ENCODE measurements around the gene KLRC1.
A peak's percentile ranks its signal among the peaks of the same experiment; 100 is the strongest.
"Not testable (repeated sequence)": the region's sequence is repeated elsewhere in the genome, so short reads cannot be mapped to it uniquely, and the experiment has no call there.

The KLRC1 gene

DNA sequence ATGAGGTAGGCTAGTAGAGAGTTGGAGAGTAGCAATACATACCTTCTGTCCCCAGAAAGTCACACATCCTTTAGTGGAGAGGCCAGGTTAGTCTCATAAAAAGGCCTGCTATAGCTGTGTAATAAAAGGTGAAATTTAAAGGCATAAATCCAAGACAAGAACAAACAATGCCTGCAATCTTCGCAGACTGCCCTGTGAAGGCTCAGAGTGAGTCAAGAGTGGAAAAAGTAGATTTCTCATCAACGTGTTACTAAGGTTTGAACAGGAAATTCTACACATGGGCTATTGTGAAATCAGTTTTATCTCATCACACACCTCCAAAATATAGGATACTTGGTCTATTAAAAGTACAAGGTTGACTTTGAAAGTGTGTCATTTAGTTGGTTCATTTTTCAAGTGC is at the start of gene KLRC1:
KLRC1 (minus strand) TSS at position 222 of the 400 bp plus-strand sequence. CDS start 2,221 bp downstream, outside the sequence.
- DNase-seq = no peak

- DNase-seq = no peak
Measured at GRCh38 chr12:10501030-10501429, 47.9 kb upstream of the KLRC1 start.

DNA sequence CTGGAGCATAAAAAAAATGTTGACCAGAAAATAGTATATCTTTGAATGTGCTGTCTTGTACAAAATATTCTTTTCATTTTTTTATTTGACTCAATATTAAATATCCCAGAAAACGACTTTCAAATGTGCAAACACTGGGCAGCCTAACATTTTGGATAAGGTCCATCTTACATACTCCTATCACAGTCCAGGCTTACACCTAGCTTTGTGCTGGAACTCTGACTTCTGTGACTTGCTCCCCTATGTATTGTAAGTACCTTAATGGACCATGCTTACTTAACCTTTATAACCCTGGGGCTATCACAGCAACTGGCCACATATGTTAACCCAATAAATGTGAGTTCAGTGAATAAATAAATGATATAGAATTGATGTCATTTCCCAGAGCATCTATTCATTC is 44.9 kb upstream of the KLRC1 start:
- no peak for DNase-seq

- DNase-seq = no peak
Measured at GRCh38 chr12:10497602-10498001, 44.4 kb upstream of the KLRC1 start.

DNA sequence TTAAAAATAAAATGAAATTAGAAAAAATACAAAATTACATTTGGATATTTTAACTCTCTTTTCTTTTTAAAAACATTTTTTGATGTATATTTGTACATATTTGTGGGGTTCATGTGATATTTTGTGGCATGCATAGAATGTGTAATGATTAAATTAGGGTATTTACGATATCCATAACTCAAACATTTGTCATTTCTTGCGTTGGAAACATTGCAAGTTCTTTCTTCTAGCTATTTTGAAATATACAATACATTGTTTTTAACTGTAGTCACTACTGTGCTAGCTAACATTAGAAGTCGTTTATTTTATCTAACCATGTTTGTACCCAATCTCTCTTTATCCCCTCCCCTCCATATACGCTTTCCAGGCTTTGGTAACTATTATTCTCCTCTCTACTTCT is 38.6 kb upstream of the KLRC1 start:
- no peak for DNase-seq

DNA sequence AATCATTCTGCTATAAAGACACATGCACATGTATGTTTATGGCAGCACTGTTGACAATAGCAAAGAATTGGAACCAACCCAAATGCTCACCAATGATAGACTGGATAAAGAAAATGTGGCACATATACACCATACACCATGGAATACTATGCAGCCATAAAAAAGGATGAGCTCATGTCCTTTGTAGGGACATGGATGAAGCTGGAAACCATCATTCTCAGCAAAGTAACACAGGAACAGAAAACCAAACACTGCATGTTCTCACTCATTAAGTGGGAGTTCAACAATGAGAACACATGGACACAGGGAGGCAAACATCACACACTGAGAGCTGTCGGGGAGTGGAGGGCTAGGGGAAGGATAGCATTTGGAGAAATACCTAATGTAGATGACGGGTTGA is 34.2 kb upstream of the KLRC1 start:
- not testable (repeated sequence) for DNase-seq

- DNase-seq = not testable (repeated sequence)
Measured at GRCh38 chr12:10481901-10482300, 28.7 kb upstream of the KLRC1 start.

DNA sequence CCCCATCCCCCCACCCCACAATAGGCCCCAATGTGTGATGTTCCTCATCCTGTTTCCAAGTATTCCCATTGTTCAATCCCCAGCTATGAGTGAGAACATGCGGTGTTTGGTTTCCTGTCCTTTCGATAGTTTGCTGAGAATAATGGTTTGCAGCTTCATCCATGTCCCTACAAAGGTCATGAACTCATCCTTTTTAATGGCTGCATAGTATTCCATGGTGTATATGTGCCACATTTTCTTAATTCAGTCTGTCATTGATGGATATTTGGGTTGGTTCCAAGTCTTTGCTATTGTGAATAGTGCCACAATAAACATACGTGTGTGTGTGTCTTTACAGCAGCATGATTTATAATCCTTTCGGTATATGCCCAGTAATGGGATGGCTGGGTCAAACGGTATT is 19.6 kb upstream of the KLRC1 start:
- DNase-seq = not testable (repeated sequence)

GRCh38 chr12:10469701-10470100 is 16.5 kb upstream of the KLRC1 start:
- DNase-seq = no peak

DNA sequence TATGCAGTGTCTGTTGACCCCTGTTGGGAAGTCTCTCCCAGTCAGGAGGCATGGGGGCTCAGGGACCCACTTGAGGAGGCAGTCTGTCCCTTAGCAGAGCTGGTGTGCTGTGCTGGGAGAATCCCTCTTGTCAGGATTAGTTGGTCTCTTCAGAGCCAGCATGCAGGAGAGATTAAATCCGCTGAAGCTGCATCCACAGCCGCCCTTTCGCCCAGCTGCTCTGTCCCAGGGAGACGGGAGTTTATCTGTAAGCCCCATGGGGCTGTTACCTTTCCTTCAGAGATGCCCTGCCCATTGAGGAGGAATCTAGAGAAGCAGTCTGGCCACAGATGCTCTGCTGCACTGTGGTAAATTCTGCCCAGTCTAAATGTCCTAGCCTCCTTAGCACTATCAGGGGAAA is 13.1 kb upstream of the KLRC1 start:
- no peak for DNase-seq

GRCh38 chr12:10457760-10458159 is 4.6 kb upstream of the KLRC1 start:
- no peak for DNase-seq

DNA sequence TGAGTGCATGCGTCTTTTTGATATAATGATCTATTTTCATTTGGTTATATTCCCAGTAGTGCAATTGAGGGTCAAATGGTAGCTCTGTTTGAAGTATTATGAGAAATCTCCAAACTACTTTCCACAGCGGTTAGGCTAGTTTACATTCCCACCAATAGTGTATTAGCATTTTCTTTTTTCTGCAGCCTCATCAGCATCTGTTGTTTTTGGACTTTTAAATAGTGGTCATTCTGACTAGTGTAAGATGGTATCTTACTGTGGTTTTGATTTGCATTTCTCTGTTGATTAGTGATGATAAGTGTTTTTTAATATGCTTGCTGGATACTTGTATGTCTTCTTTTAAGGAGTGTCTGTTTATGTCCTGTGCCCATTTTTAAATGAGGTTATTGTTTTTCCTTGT is 3.7 kb upstream of the KLRC1 start:
- no peak for DNase-seq

- DNase-seq = no peak
Measured at GRCh38 chr12:10455766-10456165, 2.6 kb upstream of the KLRC1 start.

GRCh38 chr12:10454531-10454930 is 1.4 kb upstream of the KLRC1 start:
- DNase-seq = no peak

- DNase-seq = no peak
Measured at GRCh38 chr12:10448236-10448635, 4.9 kb downstream of the KLRC1 start.

DNA sequence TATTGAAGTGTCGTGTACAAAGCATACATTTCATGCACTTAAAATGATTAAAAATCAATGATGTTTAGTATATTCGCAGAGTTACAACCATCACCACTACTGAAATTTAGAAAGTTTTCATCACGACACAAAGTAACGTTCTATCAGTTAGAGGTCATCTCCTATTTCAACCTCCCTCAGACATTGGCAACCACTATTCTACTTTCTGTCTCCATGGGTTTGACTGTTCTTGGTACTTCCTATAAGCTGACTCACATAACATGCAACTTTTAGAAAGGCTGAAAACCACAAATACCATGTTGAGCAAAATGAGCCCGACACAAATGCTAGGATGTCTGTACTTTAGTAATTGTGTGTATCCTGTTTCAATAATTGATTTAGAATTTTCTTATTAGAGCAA is 7.1 kb downstream of the KLRC1 start:
- not testable (repeated sequence) for DNase-seq

GRCh38 chr12:10441144-10441543 is 12.0 kb downstream of the KLRC1 start:
- DNase-seq = not testable (repeated sequence)

DNA sequence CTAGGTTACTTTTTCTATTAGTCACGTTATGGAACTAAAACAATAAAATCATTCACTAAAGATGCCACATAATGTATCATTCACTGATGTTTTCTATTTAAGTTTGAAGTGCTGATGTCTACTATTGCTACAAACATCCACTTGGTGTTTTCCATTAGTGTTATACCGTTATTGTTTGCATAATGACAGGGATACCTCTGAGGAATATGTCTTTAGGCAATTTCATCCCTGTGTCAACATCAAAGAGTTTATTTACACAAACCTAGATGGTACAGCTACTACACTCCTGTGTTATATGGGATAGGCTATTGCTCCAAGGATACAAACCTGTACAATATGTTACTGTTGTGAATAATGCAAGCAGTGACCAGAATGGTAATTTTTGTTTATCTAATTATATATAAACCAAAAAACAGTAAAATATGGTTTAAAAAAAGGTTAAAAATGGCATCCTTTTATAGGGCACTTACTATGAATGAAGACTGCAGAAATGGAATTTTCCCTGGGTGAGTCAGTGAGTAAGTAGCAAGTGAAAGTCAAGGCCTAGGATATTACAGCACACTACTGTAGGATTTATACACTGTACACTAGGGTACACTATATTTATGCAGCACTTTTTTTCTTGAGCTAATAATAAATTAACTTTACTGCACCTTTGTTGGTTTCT is 13.4 kb downstream of the KLRC1 start:
- DNase-seq = not testable (repeated sequence)

DNA sequence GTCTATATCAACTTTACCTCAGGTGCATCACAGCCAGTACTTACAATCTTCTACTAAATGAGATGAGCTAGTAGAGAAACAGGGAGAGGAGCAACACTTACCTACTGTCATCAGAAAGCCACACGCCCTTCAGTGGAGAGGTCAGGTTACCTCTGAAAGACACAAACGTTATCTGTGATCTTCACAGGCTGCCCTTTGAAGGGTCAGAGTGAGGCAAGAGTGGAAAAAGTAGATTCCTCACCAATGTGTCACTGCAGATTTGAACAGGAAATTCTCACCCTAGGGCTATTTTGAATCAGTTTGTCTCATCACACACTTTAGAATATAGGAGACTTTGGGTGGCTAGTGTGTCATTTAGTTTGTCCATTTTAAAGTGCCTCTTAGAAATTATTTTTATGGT is 15.6 kb downstream of the KLRC1 start:
- DNase-seq = not testable (repeated sequence)

DNA sequence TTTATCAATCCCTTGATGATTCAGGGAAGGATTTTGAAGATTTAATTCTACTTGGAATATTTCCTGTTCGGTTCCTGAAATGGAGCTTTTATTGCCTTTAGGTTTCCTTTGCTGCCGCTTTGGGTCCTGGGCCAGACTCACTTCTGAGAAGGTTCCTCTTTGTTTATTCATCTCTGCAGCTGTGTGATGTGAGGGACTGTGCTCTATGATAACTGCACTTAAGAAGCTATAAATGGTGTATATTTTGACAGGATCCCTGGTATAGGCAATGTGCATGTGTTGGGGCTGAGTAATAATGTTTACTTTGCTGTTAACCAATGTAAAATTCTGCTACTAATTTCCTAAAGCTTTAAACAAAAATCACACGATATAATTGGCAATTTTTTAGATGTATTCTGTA is 17.4 kb downstream of the KLRC1 start, which contains the start of gene KLRC2:
KLRC2 (minus strand) TSS at position 195 of the 400 bp plus-strand sequence; CDS start at position 171, 24 bp downstream.
- peak; percentile 4 for DNase-seq

GRCh38 chr12:10430623-10431022 is 22.6 kb downstream of the KLRC1 start:
- not testable (repeated sequence) for DNase-seq

DNA sequence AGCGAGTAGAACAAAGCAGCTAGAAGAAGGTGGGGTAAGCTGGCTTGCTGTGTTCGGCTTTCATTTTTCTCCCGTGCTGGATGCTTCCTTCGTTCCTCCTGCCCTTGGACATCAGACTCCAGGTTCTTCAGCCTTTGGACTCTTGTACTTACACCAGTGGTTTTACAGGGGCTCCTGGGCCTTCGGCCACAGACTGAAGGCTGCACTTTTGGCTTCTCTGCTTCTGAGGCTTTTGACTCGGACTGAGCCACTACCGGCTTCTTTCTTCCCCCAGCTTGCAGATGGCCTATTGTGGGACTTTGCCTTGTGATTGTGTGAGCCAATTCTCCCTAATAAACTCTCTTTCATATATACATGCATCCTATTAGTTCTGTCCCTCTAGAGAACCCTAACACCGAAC is 27.2 kb downstream of the KLRC1 start:
- not testable (repeated sequence) for DNase-seq

DNA sequence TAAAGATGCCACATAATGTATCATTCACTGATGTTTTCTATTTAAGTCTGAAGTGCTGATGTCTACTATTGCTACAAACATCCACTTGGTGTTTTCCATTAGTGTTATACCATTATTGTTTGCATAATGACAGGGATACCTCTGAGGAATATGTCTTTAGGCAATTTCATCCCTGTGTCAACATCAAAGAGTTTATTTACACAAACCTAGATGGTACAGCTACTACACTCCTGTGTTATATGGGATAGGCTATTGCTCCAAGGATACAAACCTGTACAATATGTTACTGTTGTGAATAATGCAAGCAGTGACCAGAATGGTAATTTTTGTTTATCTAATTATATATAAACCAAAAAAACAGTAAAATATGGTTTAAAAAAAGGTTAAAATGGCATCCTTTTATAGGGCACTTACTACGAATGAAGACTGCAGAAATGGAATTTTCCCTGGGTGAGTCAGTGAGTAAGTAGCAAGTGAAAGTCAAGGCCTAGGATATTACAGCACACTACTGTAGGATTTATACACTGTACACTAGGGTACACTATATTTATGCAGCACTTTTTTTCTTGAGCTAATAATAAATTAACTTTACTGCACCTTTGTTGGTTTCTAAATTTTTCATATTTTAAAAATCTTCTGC is 28.8 kb downstream of the KLRC1 start:
- not testable (repeated sequence) for DNase-seq

GRCh38 chr12:10422159-10422558 is 31.0 kb downstream of the KLRC1 start:
- DNase-seq = not testable (repeated sequence)

- not testable (repeated sequence) for DNase-seq
Measured at GRCh38 chr12:10420334-10420733, 32.8 kb downstream of the KLRC1 start, which contains the start of gene KLRC3. Gene KLRC3 (minus strand): TSS chr12:10420595. CDS start chr12:10420550, 45 bp downstream.
